Spinal cord (tissue), 10 donors: ENCODE results near the gene NPAS3. TPM values are rescaled to one million over a fixed set of nuclear protein-coding genes. Genes with fewer than 3 reads are reported as not detected.

ENCODE experiments used
- DNase-seq, 6 donors: peaks; one replicate each; pipeline versions ENCODE4 v3.0.0 to v3.0.0-alpha.2; 2013 to 2015; ENCODE audit warnings: low spot score in 6 of 6, low read depth in 4 of 6
- H3K27ac ChIP-seq: one replicate; pipeline ENCODE4 v1.5.1; 2013; ENCODE audit warnings: low read depth, low read length, control low read depth
- H3K27me3 ChIP-seq: one replicate; pipeline ENCODE4 v1.6.1; 2013; ENCODE audit warnings: low read length; ENCODE audit not compliant: control insufficient read depth, insufficient read depth
- H3K36me3 ChIP-seq: one replicate; pipeline ENCODE4 v1.6.1; 2013; ENCODE audit warnings: low read length; ENCODE audit not compliant: control insufficient read depth, insufficient read depth
- H3K4me1 ChIP-seq: one replicate; pipeline ENCODE4 v1.6.1; 2013; ENCODE audit warnings: low read length; ENCODE audit not compliant: control insufficient read depth, insufficient read depth
- H3K4me3 ChIP-seq: one replicate; pipeline ENCODE4 v1.5.1; 2013; ENCODE audit warnings: low read depth, low read length, control low read depth
- H3K9me3 ChIP-seq: one replicate; pipeline ENCODE4 v1.6.1; 2013; ENCODE audit warnings: low read length; ENCODE audit not compliant: control insufficient read depth, insufficient read depth
- WGBS: methylation state at CpG from one replicate; pipeline ENCODE4 v1.1.5; 2013; ENCODE audit warnings: missing lambda C conversion rate; ENCODE audit not compliant: insufficient coverage; 5-methylcytosine and 5-hydroxymethylcytosine counted together
- polyA plus RNA-seq, 2 donors: library from polyadenylated mRNA; unstranded; fragments of 120-200 nt; gene quantifications; one replicate each; pipeline ENCODE4 v1.2.1, GENCODE V29; 2013; ENCODE audit not compliant: insufficient read length in 2 of 2
- total RNA-seq, 2 donors: library from RNA; depleted of rRNA in 1 of 2; stranded (reverse); fragments of 120-200 nt in 1 of 2; fragments of >200 nt in 1 of 2; gene quantifications; one replicate each; pipeline versions ENCODE4 v1.2.3 to v1.2.4, GENCODE V29; 2013 to 2014
- donor health status: healthy.

NPAS3 gene
- total and polyA plus RNA-seq, 4 donors = 23.2 to 77.3 (median 50.8) TPM

- Histone ChIP-seq H3K4me1 (peaks cover 3% of the 10 kb centered on the region), H3K27me3 (no peaks in the 10 kb centered on the region), H3K36me3 (no peaks in the 10 kb centered on the region), H3K27ac (no peak overlapping the region), H3K4me3 (no peak overlapping the region), H3K9me3 (no peaks in the 10 kb centered on the region)
- DNase-seq = no peak
- 100% methylated on average over 1 of the region's 2 CpGs for WGBS
These were observed 740.3 kb downstream of the NPAS3 start for GRCh38 chr14:33679025-33679424.

- Histone ChIP-seq H3K27ac (no peak overlapping the region), H3K4me3 (no peak overlapping the region), H3K4me1 (peaks cover 3% of the 10 kb centered on the region), H3K27me3 (no peaks in the 10 kb centered on the region), H3K36me3 (peaks cover 3% of the 10 kb centered on the region), H3K9me3 (no peaks in the 10 kb centered on the region)
- 90% methylated on average over 2 of the region's 3 CpGs for WGBS
- no peak for DNase-seq
These were observed 741.0 kb downstream of the NPAS3 start for GRCh38 chr14:33679461-33680225.

- no CpG with 5 or more reads among the region's 6 CpGs for WGBS
- Histone ChIP-seq H3K9me3 (no peaks in the 10 kb centered on the region), H3K36me3 (peaks cover 3% of the 10 kb centered on the region), H3K4me3 (no peak overlapping the region), H3K27ac (no peak overlapping the region), H3K4me1 (peaks cover 3% of the 10 kb centered on the region), H3K27me3 (no peaks in the 10 kb centered on the region)
- no peak for DNase-seq
These were observed 742.2 kb downstream of the NPAS3 start for GRCh38 chr14:33680873-33681272.

GRCh38 chr14:33682760-33683159 lies 744.1 kb downstream of the NPAS3 start:
- no peaks in the 10 kb centered on the region for H3K4me1 ChIP-seq
- no peak overlapping the region for H3K27ac ChIP-seq
- WGBS = 63% methylated on average over 4 of the region's 4 CpGs
- no peaks in the 10 kb centered on the region for H3K27me3 ChIP-seq
- H3K36me3 ChIP-seq = peaks cover 3% of the 10 kb centered on the region
- peak in 1 of 6 donors; percentile 45 for DNase-seq
- no peaks in the 10 kb centered on the region for H3K9me3 ChIP-seq
- no peak overlapping the region for H3K4me3 ChIP-seq

GRCh38 chr14:33685026-33685425 lies 746.3 kb downstream of the NPAS3 start:
- 100% methylated on average over 4 of the region's 9 CpGs for WGBS
- Histone ChIP-seq H3K4me1 (no peaks in the 10 kb centered on the region), H3K4me3 (no peak overlapping the region)

GRCh38 chr14:33685698-33686097 lies 747.0 kb downstream of the NPAS3 start:
- Histone ChIP-seq H3K4me3 (no peak overlapping the region), H3K4me1 (no peaks in the 10 kb centered on the region), H3K27ac (no peak overlapping the region), H3K36me3 (peaks cover 3% of the 10 kb centered on the region), H3K9me3 (no peaks in the 10 kb centered on the region), H3K27me3 (no peaks in the 10 kb centered on the region)
- no CpG with 5 or more reads among the region's 1 CpG for WGBS
- DNase-seq = no peak

More at GRCh38 chr14:33685026-33685425, 746.3 kb downstream of the NPAS3 start:
- no peaks in the 10 kb centered on the region for H3K27me3 ChIP-seq
- H3K36me3 ChIP-seq = peaks cover 3% of the 10 kb centered on the region
- DNase-seq = no peak
- no peak overlapping the region for H3K27ac ChIP-seq
- H3K9me3 ChIP-seq = no peaks in the 10 kb centered on the region

- Histone ChIP-seq H3K27ac (no peak overlapping the region), H3K9me3 (no peaks in the 10 kb centered on the region), H3K4me3 (no peak overlapping the region), H3K27me3 (no peaks in the 10 kb centered on the region), H3K36me3 (peaks cover 3% of the 10 kb centered on the region), H3K4me1 (no peaks in the 10 kb centered on the region)
- no peak for DNase-seq
- WGBS = 100% methylated on average over 1 of the region's 3 CpGs
These were observed 747.5 kb downstream of the NPAS3 start for GRCh38 chr14:33686218-33686617.

- Histone ChIP-seq H3K9me3 (no peaks in the 10 kb centered on the region), H3K36me3 (peaks cover 3% of the 10 kb centered on the region), H3K27me3 (no peaks in the 10 kb centered on the region), H3K4me1 (no peaks in the 10 kb centered on the region), H3K27ac (no peak overlapping the region), H3K4me3 (no peak overlapping the region)
- 100% methylated on average over 1 of the region's 4 CpGs for WGBS
- DNase-seq = no peak
These were observed 748.2 kb downstream of the NPAS3 start for GRCh38 chr14:33686856-33687255.

GRCh38 chr14:33689680-33690079 lies 751.0 kb downstream of the NPAS3 start:
- H3K27me3 ChIP-seq = no peaks in the 10 kb centered on the region

GRCh38 chr14:33691907-33692306 lies 753.2 kb downstream of the NPAS3 start:
- no CpG with 5 or more reads among the region's 4 CpGs for WGBS
- no peak overlapping the region for H3K27ac ChIP-seq
- DNase-seq = no peak
- no peaks in the 10 kb centered on the region for H3K4me1 ChIP-seq
- no peaks in the 10 kb centered on the region for H3K9me3 ChIP-seq
- H3K27me3 ChIP-seq = no peaks in the 10 kb centered on the region
- no peaks in the 10 kb centered on the region for H3K36me3 ChIP-seq
- no peak overlapping the region for H3K4me3 ChIP-seq

More at GRCh38 chr14:33689680-33690079, 751.0 kb downstream of the NPAS3 start:
- DNase-seq = no peak
- H3K36me3 ChIP-seq = no peaks in the 10 kb centered on the region
- H3K4me1 ChIP-seq = no peaks in the 10 kb centered on the region
- no peak overlapping the region for H3K27ac ChIP-seq
- no peaks in the 10 kb centered on the region for H3K9me3 ChIP-seq
- WGBS = 100% methylated on average over 3 of the region's 4 CpGs
- H3K4me3 ChIP-seq = no peak overlapping the region
